ENCODE measurements around the gene ANXA2.

ANXA2 gene

DNA sequence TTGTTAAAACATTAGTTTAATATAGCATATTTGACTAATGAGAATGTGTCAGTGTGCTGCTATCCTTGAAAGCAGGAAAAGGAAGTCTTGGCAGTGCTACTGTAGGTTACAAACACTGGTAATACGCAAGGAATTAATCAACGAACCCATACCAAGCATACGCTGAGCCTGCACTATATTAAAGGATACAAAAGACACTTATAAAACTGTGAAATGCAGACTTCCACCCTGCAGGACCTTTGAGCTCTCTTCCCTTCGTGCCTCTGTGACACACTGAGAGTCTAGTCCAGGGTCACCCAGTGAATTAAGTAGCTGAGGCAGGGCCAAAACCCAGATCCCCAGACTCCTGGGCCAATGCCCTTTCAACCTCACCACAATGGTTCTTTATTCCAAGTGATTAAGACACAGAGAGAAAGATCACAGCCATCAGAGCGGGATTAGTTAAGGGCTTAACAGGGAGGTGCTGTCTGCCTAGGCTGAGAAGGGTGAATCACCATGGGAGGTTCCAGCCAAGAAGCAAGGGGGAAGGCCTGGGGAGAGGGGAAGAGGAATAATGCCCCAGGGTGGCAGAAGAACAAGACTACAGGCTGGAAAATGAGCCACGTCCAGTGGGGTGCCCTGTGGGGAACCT is 6.8 kb downstream of the ANXA2 start:
- Histone ChIP-seq H3K27me3 (ENCODE audit: control insufficient read depth, insufficient read depth, low read length) (no peaks in the 10 kb centered on the region), H3K4me1 (peaks cover 13% of the 10 kb centered on the region), H3K9ac (no peak overlapping the region), H3K27ac (no peak overlapping the region), H3K4me3 (ENCODE audit: low read depth, low read length) (no peak overlapping the region), H3K79me2 (peaks cover 15% of the 10 kb centered on the region), H3K4me2 (ENCODE audit: low read length) (no peak overlapping the region), H3K9me3 (ENCODE audit: control insufficient read depth, low read length) (no peaks in the 10 kb centered on the region), H3K36me3 (ENCODE audit: control insufficient read depth, insufficient read depth, low read length) (no peaks in the 10 kb centered on the region), H2AFZ (no peak overlapping the region)
- no peak for TF ChIP-seq CTCF (IDR thresholded peaks at IDR 0.05)

DNA sequence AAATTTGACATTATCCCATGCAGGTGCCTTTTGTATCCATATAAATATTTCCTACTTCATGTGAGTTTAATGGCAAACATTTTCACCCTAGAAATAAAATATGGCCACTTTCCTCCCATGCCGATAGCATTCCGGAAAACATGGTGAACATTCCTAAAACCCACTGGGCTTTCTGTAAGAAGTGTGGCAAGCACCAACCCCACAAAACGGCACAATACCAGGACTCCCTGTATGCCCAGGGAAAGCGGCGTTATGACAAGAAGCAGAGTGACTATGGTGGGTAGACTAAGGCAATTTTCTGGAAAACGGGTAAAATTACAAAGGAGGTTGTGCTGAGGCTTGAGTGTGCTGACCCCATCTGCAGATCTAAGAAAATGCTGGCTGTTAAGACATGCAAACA is 7.6 kb downstream of the ANXA2 start:
- Histone ChIP-seq H3K4me3 (ENCODE audit: low read depth, low read length) (no peak overlapping the region), H3K27ac (no peak overlapping the region), H3K4me2 (ENCODE audit: low read length) (no peak overlapping the region), H3K9ac (no peak overlapping the region), H2AFZ (no peak overlapping the region), H3K27me3 (ENCODE audit: control insufficient read depth, insufficient read depth, low read length) (no peaks in the 10 kb centered on the region), H3K79me2 (peaks cover 15% of the 10 kb centered on the region), H3K9me3 (ENCODE audit: control insufficient read depth, low read length) (no peaks in the 10 kb centered on the region), H3K4me1 (peaks cover 13% of the 10 kb centered on the region), H3K36me3 (ENCODE audit: control insufficient read depth, insufficient read depth, low read length) (no peaks in the 10 kb centered on the region)
- no peak for TF ChIP-seq CTCF (IDR thresholded peaks at IDR 0.05)

GRCh38 chr15:60389261-60390077 is 8.3 kb downstream of the ANXA2 start:
- peak overlapping the region; percentile 24 for H3K27ac ChIP-seq

GRCh38 chr15:60387321-60387720 is 10.5 kb downstream of the ANXA2 start:
- TF ChIP-seq CTCF (IDR thresholded peaks at IDR 0.05): no peak
- Histone ChIP-seq H2AFZ (no peak overlapping the region), H3K36me3 (ENCODE audit: control insufficient read depth, insufficient read depth, low read length) (no peaks in the 10 kb centered on the region), H3K27me3 (ENCODE audit: control insufficient read depth, insufficient read depth, low read length) (no peaks in the 10 kb centered on the region), H3K4me1 (peaks cover 13% of the 10 kb centered on the region), H3K27ac (no peak overlapping the region), H3K9me3 (ENCODE audit: control insufficient read depth, low read length) (no peaks in the 10 kb centered on the region), H3K4me3 (ENCODE audit: low read depth, low read length) (no peak overlapping the region), H3K79me2 (peaks cover 17% of the 10 kb centered on the region), H3K9ac (no peak overlapping the region), H3K4me2 (ENCODE audit: low read length) (no peak overlapping the region)

More at GRCh38 chr15:60389261-60390077, 8.3 kb downstream of the ANXA2 start:
- Histone ChIP-seq H3K4me1 (peaks cover 13% of the 10 kb centered on the region), H3K4me2 (ENCODE audit: low read length) (peak overlapping the region; percentile 57), H3K9me3 (ENCODE audit: control insufficient read depth, low read length) (no peaks in the 10 kb centered on the region), H3K9ac (no peak overlapping the region), H3K4me3 (ENCODE audit: low read depth, low read length) (no peak overlapping the region), H3K36me3 (ENCODE audit: control insufficient read depth, insufficient read depth, low read length) (no peaks in the 10 kb centered on the region), H3K79me2 (peaks cover 15% of the 10 kb centered on the region), H2AFZ (no peak overlapping the region), H3K27me3 (ENCODE audit: control insufficient read depth, insufficient read depth, low read length) (no peaks in the 10 kb centered on the region)
- no peak for TF ChIP-seq CTCF (IDR thresholded peaks at IDR 0.05)

Data from parathyroid adenoma (tissue), 2 donors.